ENCODE measurements around the gene GIMAP2.
A peak's percentile ranks its signal among the peaks of the same experiment; 100 is the strongest.
"Not testable (repeated sequence)": the region's sequence is repeated elsewhere in the genome, so short reads cannot be mapped to it uniquely, and the experiment has no call there.

Gene GIMAP2

DNA sequence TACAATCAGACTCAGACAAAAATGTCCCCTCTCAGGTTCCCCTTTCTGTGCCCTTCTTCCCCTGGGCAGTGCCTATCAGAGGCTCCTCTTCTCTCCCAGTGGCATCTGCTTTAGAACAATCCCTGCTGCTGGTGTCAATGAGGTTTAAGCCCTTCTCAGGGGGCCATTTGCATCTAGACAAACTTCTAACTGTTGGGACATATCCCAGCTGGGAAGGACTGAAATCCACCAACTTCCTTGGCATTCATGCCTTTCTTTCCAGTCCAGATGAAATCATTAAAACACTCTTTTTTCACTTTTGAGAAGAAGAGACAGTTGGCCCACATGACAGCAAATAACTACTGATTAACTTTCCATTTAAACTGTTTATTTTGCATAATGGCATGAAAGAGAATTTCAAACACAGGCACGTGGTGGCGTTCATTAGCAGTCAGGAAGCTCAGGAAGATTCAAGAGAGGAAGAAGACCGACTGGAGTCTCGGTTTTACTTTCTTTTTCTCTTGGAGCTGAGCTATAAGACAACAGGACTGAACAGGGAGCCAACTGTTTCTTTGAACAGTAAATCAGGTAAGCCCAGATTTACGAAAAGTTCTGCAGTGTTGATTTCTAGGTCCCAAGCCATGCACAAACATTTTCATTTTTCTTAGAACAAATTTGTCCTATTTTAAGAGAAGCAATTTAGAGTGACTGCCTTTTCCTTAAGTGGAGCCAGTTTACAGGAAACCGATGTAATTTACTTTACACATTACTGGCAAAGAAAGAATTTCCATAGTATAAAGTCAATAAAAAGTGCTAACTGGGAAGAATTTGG, at the start of gene GIMAP2:
Gene GIMAP2, plus strand, starts transcription at position 488 of the 811 bp plus-strand sequence. CDS start 1,354 bp downstream, outside the sequence.
- DNase-seq: peak; percentile 8

DNA sequence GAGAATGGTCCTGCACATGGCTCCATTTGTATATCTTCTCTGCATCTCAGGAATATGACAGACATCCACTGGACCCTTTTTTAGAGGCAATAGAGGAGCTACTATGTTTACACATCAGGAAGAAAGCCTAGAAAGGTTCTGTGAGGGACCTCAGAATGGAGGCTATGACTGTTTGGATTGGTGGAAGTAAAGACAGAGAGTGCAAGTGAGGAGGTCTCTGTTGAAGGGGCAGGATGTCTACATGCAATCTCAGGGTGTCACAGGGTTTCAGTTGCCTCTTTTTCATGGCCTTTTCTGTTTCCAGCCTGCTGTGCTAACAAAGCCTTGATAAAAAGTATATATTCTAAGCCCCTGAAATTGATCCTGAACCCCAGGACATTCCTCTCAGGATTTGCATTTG, 43.7 kb upstream of the GIMAP2 start:
- DNase-seq: no peak

DNA sequence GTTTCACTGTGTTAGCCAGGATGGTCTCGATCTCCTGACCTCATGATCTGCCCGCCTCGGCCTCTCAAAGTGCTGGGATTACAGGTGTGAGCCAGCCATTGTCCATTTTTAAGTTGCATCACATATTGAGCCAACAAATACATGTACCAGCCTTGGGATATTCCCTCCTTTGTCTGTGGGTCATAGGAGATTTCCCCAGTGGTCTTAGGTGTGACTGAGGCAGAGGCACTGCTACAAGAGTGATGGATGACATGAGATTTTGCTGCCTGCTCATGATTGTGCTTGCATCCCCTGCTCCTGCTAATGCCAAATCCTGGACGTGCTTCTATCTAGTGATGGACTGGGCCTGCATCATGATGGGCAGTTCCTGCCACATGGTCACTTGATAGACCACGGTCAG, 42.6 kb upstream of the GIMAP2 start:
- no peak for DNase-seq

- DNase-seq: no peak
These were observed 40.1 kb upstream of the GIMAP2 start for GRCh38 chr7:150645259-150646020.

- DNase-seq: no peak
These were observed 37.0 kb upstream of the GIMAP2 start for GRCh38 chr7:150648353-150649079.

DNA sequence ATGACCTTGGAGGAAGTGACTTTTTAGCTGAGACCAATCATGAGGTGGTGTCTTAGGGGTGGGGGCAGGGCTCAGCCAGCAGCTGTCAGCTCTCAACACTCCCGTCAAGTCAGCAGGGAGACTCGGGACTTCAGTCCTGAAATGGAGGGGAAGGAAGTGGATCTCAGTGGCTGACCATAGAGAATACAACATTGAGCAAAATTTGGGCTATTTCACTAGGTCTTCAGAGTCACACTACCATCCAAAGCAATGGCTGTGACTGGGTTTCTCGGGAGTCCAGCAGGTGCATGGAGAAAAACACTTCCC, 36.5 kb upstream of the GIMAP2 start:
- DNase-seq: no peak

DNA sequence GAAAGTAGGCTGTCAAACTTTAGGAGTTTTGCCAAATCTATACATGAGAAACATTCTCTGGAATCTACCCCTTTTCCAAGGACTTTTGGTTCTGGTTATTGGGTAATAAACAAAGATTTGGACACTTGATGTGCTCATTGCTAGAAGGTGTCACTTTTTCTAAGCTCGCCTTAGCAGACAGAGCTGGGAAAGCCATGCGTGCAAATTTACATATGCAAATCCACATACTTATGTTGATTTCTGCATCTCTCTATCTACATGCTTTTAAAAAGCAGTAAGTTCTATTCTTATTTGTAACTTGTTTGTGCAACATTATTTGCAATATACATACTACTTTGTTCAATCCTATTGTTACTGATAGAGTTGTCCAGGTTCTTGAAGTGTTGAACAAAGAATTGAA, 30.8 kb upstream of the GIMAP2 start:
- no peak for DNase-seq

DNA sequence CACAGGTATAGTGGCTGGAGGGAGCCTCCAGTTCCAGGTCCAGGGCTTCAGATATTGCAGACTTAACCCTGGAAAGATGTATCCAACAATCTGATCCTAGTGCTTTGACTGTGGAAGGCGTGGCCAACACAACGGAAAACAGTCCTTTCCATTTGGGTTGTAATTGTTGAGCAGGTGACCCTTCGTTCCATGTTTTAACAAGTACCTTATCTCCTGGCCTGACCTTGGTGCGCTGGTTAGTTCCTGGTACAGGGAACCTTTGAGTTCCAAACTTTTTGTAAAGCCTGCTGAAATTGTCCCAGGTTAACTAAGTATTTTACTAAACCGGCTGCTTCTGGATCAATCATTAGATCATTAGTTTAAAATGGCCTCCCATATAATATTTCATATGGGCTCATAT, 29.5 kb upstream of the GIMAP2 start:
- DNase-seq: no peak

DNA sequence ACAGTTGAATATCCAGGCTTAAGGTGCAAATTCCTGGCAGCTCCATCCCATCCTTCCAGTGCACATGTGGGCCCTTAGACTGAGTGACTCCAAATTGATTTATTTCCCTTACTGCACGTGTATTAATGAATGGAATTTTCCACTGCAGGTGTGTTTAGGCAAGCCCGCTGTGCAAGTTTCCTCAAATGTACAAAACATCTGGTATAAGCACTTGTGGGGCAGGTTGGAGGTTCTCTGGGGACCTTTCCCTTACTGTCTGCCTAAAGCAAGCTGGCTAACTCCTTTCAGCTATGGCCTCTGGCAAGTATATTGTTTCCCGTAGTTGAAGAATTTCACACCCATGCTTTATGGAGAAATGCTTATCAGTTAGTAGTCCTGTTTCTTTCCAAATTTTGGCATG, 28.0 kb upstream of the GIMAP2 start:
- DNase-seq: no peak

DNA sequence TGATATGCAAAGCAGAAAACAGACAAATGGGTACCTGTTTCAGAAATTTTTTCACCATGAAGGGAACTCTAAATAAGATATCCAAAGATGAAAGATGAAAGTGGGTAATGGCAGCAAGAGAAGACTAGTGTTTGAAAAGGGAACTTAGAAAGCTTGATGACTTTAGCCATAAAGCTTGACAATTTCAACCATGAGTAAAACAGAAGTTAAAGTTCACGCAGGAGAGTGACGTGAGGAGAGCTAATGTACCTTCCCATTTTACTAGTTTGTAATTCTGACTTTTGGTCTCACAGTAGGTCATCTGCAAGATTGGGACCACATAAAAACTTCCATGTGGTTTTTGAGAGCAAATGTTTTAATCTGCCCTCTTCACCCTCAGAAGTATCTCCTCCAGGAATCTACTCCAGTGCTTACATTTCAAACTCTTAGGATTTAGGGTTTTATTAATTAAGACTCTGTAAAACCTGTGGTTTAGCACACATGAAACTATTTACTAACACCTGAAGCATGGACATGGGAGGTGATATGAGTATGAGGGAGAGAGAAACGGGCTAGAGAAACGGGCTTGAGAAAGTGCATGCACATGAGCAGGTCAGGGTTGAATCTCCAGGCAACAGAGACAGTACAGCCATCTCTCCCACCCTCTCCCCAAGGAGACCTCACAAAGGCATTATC, 24.4 kb upstream of the GIMAP2 start:
- no peak for DNase-seq

DNA sequence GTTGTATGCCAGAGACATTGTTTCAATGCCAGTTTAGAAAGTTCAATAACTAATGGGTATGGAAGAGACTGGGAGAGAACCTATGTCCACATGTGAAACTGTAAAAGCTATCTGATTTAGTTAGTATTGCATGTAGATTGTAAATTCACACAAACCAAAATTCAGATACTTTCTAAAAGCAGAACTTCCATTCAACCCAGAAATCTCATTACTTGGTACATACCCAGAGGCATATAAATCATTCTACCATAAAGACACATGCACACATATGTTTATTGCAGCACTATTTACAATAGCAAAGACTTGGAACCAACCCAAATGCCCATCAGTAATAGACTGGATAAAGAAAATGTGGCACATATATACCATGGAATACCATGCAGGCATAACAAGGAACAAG, 22.7 kb upstream of the GIMAP2 start:
- DNase-seq: not testable (repeated sequence)

DNA sequence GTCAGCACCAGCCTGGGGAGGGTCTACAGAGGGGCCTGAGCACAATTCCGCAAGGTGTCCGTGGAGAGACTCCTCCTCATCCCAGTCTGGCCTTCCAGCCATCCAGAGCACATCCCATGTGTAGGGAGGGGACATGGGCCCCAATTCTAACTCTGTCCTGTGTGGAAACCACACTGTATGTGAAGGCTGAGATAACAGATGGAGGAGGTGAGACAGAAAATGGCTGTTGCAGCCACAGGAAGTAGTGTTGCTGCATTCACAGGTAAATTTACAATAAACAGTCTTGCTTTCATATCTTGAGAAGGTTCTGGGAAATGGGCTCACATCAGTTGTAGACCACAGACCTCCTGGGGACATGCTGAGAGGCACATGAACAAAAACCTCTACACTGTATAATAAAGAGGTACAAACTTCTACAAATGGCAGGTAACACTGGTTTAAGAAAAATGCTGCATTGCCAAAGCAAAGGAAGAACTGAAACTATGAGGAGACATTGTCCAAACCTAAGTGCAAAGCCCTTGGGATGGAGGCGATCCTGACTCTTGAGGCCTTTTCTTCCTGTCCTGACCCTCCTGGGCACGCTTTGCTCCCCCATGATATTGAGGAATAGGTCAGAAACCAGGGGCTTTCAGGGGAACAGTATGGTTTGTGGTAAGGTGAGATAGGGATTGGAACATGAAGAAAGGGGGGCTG, 21.6 kb upstream of the GIMAP2 start:
- DNase-seq: no peak

DNA sequence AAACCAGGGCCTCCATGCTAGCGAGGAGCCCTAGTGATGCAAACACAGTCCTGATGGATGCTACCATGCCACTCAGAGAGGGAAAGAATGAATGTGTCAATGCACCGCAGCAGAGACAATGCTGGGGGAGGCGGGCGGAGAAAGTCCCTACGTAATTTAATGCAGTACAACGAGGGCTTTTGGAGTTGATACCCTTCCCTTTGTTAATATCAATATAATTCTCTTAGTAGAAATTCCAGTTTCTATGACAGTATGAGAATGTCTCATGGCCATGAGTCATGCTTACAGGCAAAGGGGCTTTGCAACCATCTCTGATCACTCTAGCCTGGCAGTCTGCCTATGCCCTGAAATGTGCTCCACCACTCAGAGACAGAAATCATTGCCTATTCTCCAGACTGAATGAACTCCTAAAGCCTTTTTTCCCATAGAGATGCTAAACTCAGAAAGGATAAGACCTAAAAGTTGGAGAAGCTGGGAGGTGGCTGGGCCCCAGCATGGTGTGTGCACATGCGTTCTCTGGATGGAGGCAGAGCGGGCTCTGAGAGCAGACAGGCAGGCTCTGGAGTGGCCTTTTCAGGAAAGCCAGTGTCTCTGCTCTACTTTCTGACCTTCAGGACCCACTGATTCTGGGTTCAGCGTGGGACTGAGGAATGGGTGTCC, 20.3 kb upstream of the GIMAP2 start:
- DNase-seq: no peak

- DNase-seq: no peak
These were observed 19.6 kb upstream of the GIMAP2 start for GRCh38 chr7:150665896-150666295.

GRCh38 chr7:150666412-150666811, 19.1 kb upstream of the GIMAP2 start:
- DNase-seq: no peak

GRCh38 chr7:150668472-150668911, 17.0 kb upstream of the GIMAP2 start:
- DNase-seq: no peak

- DNase-seq: no peak
These were observed 16.5 kb upstream of the GIMAP2 start for GRCh38 chr7:150668977-150669376.

- DNase-seq: not testable (repeated sequence)
These were observed 13.5 kb upstream of the GIMAP2 start for GRCh38 chr7:150671798-150672585.

- no peak for DNase-seq
These were observed 9.8 kb upstream of the GIMAP2 start for GRCh38 chr7:150675714-150676113.

GRCh38 chr7:150676276-150676675, 9.2 kb upstream of the GIMAP2 start:
- DNase-seq: not testable (repeated sequence)

- not testable (repeated sequence) for DNase-seq
These were observed 8.7 kb upstream of the GIMAP2 start for GRCh38 chr7:150676854-150677253.
